GM18511 (cell line): ENCODE data around the gene TMEM164.
A peak's percentile ranks its signal among the peaks of the same experiment; 100 is the strongest.
"Not testable (repeated sequence)": the region's sequence is repeated elsewhere in the genome, so short reads cannot be mapped to it uniquely, and the experiment has no call there.

ENCODE experiments used
- ATAC-seq: cut with Tn5 transposase; IDR thresholded peaks from one replicate; pipeline ENCODE4 v1.9.1; 2021; ENCODE audit warnings: mild to moderate bottlenecking, moderate library complexity; ENCODE audit not compliant: unreplicated experiment

Gene TMEM164

GRCh38 chrX:110123331-110123782 is 120.4 kb downstream of the TMEM164 start:
- ATAC-seq = no peak

GRCh38 chrX:110125446-110126162 is 122.7 kb downstream of the TMEM164 start:
- ATAC-seq = no peak

- ATAC-seq = no peak
These were observed 128.1 kb downstream of the TMEM164 start for GRCh38 chrX:110131031-110131430.

- ATAC-seq = no peak
These were observed 129.7 kb downstream of the TMEM164 start for GRCh38 chrX:110132450-110133114.

GRCh38 chrX:110133735-110134370 is 130.9 kb downstream of the TMEM164 start:
- peak; percentile 46 for ATAC-seq

- ATAC-seq = no peak
These were observed 132.7 kb downstream of the TMEM164 start for GRCh38 chrX:110135618-110136017.

- no peak for ATAC-seq
These were observed 133.2 kb downstream of the TMEM164 start for GRCh38 chrX:110136136-110136535.

GRCh38 chrX:110138557-110138956 is 135.6 kb downstream of the TMEM164 start:
- ATAC-seq = no peak

GRCh38 chrX:110139172-110139571 is 136.3 kb downstream of the TMEM164 start:
- no peak for ATAC-seq

GRCh38 chrX:110142096-110142495 is 139.2 kb downstream of the TMEM164 start:
- ATAC-seq = no peak

GRCh38 chrX:110143454-110144210 is 140.7 kb downstream of the TMEM164 start:
- no peak for ATAC-seq

- no peak for ATAC-seq
These were observed 142.4 kb downstream of the TMEM164 start for GRCh38 chrX:110145311-110145710.

- ATAC-seq = peak; percentile 78
These were observed 142.9 kb downstream of the TMEM164 start for GRCh38 chrX:110145854-110146253.

GRCh38 chrX:110146521-110146920 is 143.6 kb downstream of the TMEM164 start:
- ATAC-seq = peak; percentile 72

- ATAC-seq = no peak
These were observed 150.3 kb downstream of the TMEM164 start for GRCh38 chrX:110153244-110153643.

GRCh38 chrX:110153896-110154295 is 151.0 kb downstream of the TMEM164 start:
- ATAC-seq = no peak

- not testable (repeated sequence) for ATAC-seq
These were observed 151.4 kb downstream of the TMEM164 start for GRCh38 chrX:110154328-110154727.

GRCh38 chrX:110155759-110156158 is 152.8 kb downstream of the TMEM164 start:
- ATAC-seq = no peak

- ATAC-seq = no peak
These were observed 153.3 kb downstream of the TMEM164 start for GRCh38 chrX:110156167-110156754.

- ATAC-seq = no peak
These were observed 154.5 kb downstream of the TMEM164 start for GRCh38 chrX:110157444-110157843.

GRCh38 chrX:110159235-110159634 is 156.3 kb downstream of the TMEM164 start:
- ATAC-seq = peak; percentile 52
